22Rv1 (cell line): ENCODE results near the gene HSBP1L1.

Experiments used
- CTCF ChIP-seq: fragments of 450-650 bp; IDR thresholded peaks from 2 replicates; pipeline ENCODE4 v1.5.1; 2017; ENCODE audit warnings: mild to moderate bottlenecking
- ZFX ChIP-seq: fragments of 450-650 bp; IDR thresholded peaks from 2 replicates; pipeline ENCODE4 v1.6.1; 2017; ENCODE audit warnings: antibody characterized with exemption, borderline replicate concordance

- TF ChIP-seq ZFX (no peak), CTCF (peak; percentile 44)
Observed at GRCh38 chr18:79934311-79935097, 29.9 kb upstream of the HSBP1L1 start.
